HEK293 (cell line): ENCODE results near the gene CELA1.

Experiments used
- YY2 ChIP-seq: fragments of 450-650 bp; formaldehyde crosslinking; IDR thresholded peaks from 2 replicates; pipeline ENCODE4 v1.5.1; 2016; ENCODE audit warnings: missing biosample characterization, missing genetic modification characterization
- ZBTB20 ChIP-seq: fragments of 450-650 bp; formaldehyde crosslinking; IDR thresholded peaks from 2 replicates; pipeline ENCODE4 v1.5.1; 2016; ENCODE audit warnings: missing biosample characterization, missing genetic modification characterization
- ZNF121 ChIP-seq: fragments of 450-650 bp; formaldehyde crosslinking; IDR thresholded peaks from 2 replicates; pipeline ENCODE4 v1.5.1; 2016; ENCODE audit warnings: missing biosample characterization, missing genetic modification characterization
- ZNF155 ChIP-seq: fragments of 450-650 bp; formaldehyde crosslinking; IDR thresholded peaks from 2 replicates; pipeline ENCODE4 v1.5.1; 2016; ENCODE audit warnings: missing biosample characterization, missing genetic modification characterization
- ZNF24 ChIP-seq: fragments of 450-650 bp; formaldehyde crosslinking; IDR thresholded peaks from 2 replicates; pipeline ENCODE4 v1.5.1; 2016; ENCODE audit warnings: missing biosample characterization, missing genetic modification characterization
- TF ChIP-seq, protein P1 (sequence below): fragments of 450-650 bp; formaldehyde crosslinking; IDR thresholded peaks from 2 replicates; pipeline ENCODE4 v1.5.1; 2016; ENCODE audit warnings: missing biosample characterization, missing genetic modification characterization
- TF ChIP-seq, protein P2 (sequence below): sonication (generic); formaldehyde crosslinking; IDR thresholded peaks from 2 replicates; pipeline ENCODE4 v1.8.1; 2022; ENCODE audit warnings: mild to moderate bottlenecking, moderate library complexity, missing genetic modification reagents

DNA sequence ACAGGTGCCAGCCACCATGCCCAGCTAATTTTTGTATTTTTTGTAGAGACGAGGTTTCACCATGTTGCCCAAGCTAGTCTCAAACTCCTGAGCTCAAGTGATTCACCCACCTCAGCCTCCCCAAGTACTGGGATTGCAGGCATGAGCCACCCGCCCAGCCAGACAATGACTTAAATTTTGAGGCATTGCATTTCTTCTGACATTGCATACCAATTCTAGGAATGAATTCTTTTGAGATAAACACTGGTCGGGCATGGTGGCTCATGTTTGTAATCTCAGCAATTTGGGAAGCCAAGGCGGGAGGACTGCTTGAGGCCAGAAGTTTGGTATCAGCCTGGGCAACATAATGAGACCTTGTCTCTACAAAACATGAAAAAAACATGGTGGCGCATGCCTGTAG is 2.5 kb upstream of the CELA1 start:
- no peak for TF ChIP-seq YY2 (tag by site-specific recombination)
- TF ChIP-seq, protein P1, sequence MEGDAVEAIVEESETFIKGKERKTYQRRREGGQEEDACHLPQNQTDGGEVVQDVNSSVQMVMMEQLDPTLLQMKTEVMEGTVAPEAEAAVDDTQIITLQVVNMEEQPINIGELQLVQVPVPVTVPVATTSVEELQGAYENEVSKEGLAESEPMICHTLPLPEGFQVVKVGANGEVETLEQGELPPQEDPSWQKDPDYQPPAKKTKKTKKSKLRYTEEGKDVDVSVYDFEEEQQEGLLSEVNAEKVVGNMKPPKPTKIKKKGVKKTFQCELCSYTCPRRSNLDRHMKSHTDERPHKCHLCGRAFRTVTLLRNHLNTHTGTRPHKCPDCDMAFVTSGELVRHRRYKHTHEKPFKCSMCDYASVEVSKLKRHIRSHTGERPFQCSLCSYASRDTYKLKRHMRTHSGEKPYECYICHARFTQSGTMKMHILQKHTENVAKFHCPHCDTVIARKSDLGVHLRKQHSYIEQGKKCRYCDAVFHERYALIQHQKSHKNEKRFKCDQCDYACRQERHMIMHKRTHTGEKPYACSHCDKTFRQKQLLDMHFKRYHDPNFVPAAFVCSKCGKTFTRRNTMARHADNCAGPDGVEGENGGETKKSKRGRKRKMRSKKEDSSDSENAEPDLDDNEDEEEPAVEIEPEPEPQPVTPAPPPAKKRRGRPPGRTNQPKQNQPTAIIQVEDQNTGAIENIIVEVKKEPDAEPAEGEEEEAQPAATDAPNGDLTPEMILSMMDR (tag by site-specific recombination): no peak
- no peak for TF ChIP-seq ZNF155 (tag by site-specific recombination)
- no peak for TF ChIP-seq ZNF24 (tag by site-specific recombination)
- no peak for TF ChIP-seq ZNF121 (tag by site-specific recombination)
- no peak for TF ChIP-seq ZBTB20
- TF ChIP-seq, protein P2, sequence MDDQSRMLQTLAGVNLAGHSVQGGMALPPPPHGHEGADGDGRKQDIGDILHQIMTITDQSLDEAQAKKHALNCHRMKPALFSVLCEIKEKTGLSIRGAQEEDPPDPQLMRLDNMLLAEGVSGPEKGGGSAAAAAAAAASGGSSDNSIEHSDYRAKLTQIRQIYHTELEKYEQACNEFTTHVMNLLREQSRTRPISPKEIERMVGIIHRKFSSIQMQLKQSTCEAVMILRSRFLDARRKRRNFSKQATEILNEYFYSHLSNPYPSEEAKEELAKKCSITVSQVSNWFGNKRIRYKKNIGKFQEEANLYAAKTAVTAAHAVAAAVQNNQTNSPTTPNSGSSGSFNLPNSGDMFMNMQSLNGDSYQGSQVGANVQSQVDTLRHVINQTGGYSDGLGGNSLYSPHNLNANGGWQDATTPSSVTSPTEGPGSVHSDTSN: no peak
